HepG2 (cell line): ENCODE results near the gene GGA1. TPM values are rescaled to one million over a fixed set of nuclear protein-coding genes. Genes with fewer than 3 reads are reported as not detected.

Source experiments
- MAFK ChIP-seq, 2 experiments: IDR thresholded peaks in 1 of 2; conservative IDR thresholded peaks in 1 of 2; 2 replicates each; pipeline ENCODE4 v1.6.1; 2011; ENCODE audit warnings: improper control_type of control experiment in 2 of 2, low read length in 2 of 2
- MIER3 ChIP-seq: IDR thresholded peaks from 2 replicates; pipeline ENCODE4 v1.6.1; 2016; ENCODE audit warnings: missing compliant biosample characterization, borderline replicate concordance
- NRL ChIP-seq: sonication (generic); formaldehyde crosslinking; IDR thresholded peaks from 2 replicates; pipeline ENCODE4 v1.5.0; 2020; ENCODE audit warnings: missing genetic modification reagents, mild to moderate bottlenecking, moderate library complexity, borderline replicate concordance
- RFX5 ChIP-seq: IDR thresholded peaks from 2 replicates; pipeline ENCODE4 v1.6.1; 2011; ENCODE audit warnings: low read depth, low read length, improper control_type of control experiment
- RFXAP ChIP-seq: sonication (generic); formaldehyde crosslinking; IDR thresholded peaks from 2 replicates; pipeline ENCODE4 v1.4.0; 2020; ENCODE audit warnings: missing genetic modification reagents, borderline replicate concordance
- RXRB ChIP-seq: IDR thresholded peaks from 2 replicates; pipeline ENCODE4 v1.6.1; 2016; ENCODE audit warnings: borderline replicate concordance, missing genetic modification reagents, missing compliant biosample characterization
- SMAD3 ChIP-seq: sonication (generic); formaldehyde crosslinking; IDR thresholded peaks from 2 replicates; pipeline ENCODE4 v1.4.0; 2020; ENCODE audit warnings: missing genetic modification reagents
- SP4 ChIP-seq: sonication (generic); formaldehyde crosslinking; IDR thresholded peaks from 2 replicates; pipeline ENCODE4 v1.8.1; 2023; ENCODE audit warnings: mild to moderate bottlenecking, missing genetic modification reagents
- SRY ChIP-seq: sonication (generic); formaldehyde crosslinking; IDR thresholded peaks from 2 replicates; pipeline ENCODE4 v1.8.0; 2022; ENCODE audit warnings: mild to moderate bottlenecking, missing genetic modification reagents
- TARDBP ChIP-seq: sonication (generic); formaldehyde crosslinking; IDR thresholded peaks from 2 replicates; pipeline ENCODE4 v1.8.0; 2022; ENCODE audit warnings: mild to moderate bottlenecking, missing genetic modification reagents
- TEAD3 ChIP-seq: optimal IDR thresholded peaks from 2 replicates; pipeline ENCODE3; 2016; ENCODE audit warnings: borderline replicate concordance
- ZNF329 ChIP-seq: sonication (generic); formaldehyde crosslinking; IDR thresholded peaks from 2 replicates; pipeline ENCODE4 v1.9.0; 2021; ENCODE audit warnings: low read depth, mild to moderate bottlenecking, missing genetic modification reagents
- ZNF547 ChIP-seq: sonication (generic); formaldehyde crosslinking; IDR thresholded peaks from 2 replicates; pipeline ENCODE4 v1.5.1; 2020; ENCODE audit warnings: mild to moderate bottlenecking, missing genetic modification reagents
- ZNF567 ChIP-seq: sonication (generic); formaldehyde crosslinking; IDR thresholded peaks from 2 replicates; pipeline ENCODE4 v1.8.1; 2023; ENCODE audit warnings: mild to moderate bottlenecking, missing genetic modification reagents, borderline replicate concordance
- polyA plus RNA-seq, 8 experiments: library from polyadenylated mRNA; depleted of rRNA in 3 of 8; stranded (reverse) in 7 of 8; unstranded in 1 of 8; fragments of >200 nt; fragmentation: Illumina TruSeq in 4 of 8; extraction: Trizol in 4 of 8; gene quantifications; 2 replicates each; pipeline versions ENCODE4 v1.2.1 to v1.2.3, GENCODE V29; 2011 to 2016; ENCODE audit warnings: low read depth in 4 of 8, missing spikeins in 1 of 8, mixed read lengths in 1 of 8; ENCODE audit not compliant: insufficient read depth in 1 of 8
- total RNA-seq, 5 experiments: library from RNA; depleted of rRNA; stranded (reverse); fragments of >200 nt; fragmentation: Illumina TruSeq; extraction: Trizol; gene quantifications; 2 replicates each; pipeline ENCODE4 v1.2.3, GENCODE V29; 2016; ENCODE audit warnings: low read depth in 1 of 5
- TF ChIP-seq, protein P1 (sequence below): sonication (generic); formaldehyde crosslinking; IDR thresholded peaks from 2 replicates; pipeline ENCODE4 v1.5.1; 2020; ENCODE audit warnings: mild to moderate bottlenecking, missing genetic modification reagents, moderate library complexity
- TF ChIP-seq, protein P2 (sequence below): IDR thresholded peaks from 2 replicates; pipeline ENCODE4 v1.6.1; 2012; ENCODE audit warnings: low read length, improper control_type of control experiment
- TF ChIP-seq, protein P3 (sequence below): IDR thresholded peaks from 2 replicates; pipeline ENCODE4 v1.6.1; 2016; ENCODE audit warnings: missing biosample characterization, missing genetic modification reagents, low read depth
- TF ChIP-seq, protein P4 (sequence below): sonication (generic); formaldehyde crosslinking; IDR thresholded peaks from 2 replicates; pipeline ENCODE4 v1.5.0; 2020; ENCODE audit warnings: missing genetic modification reagents, mild to moderate bottlenecking, borderline replicate concordance

GGA1 gene
- total and polyA plus RNA-seq, 2 of the 13 experiments (the other 11 are each of a cell fraction or from before 2014, with no cell fraction given) = 29.1 to 87.2 TPM

DNA sequence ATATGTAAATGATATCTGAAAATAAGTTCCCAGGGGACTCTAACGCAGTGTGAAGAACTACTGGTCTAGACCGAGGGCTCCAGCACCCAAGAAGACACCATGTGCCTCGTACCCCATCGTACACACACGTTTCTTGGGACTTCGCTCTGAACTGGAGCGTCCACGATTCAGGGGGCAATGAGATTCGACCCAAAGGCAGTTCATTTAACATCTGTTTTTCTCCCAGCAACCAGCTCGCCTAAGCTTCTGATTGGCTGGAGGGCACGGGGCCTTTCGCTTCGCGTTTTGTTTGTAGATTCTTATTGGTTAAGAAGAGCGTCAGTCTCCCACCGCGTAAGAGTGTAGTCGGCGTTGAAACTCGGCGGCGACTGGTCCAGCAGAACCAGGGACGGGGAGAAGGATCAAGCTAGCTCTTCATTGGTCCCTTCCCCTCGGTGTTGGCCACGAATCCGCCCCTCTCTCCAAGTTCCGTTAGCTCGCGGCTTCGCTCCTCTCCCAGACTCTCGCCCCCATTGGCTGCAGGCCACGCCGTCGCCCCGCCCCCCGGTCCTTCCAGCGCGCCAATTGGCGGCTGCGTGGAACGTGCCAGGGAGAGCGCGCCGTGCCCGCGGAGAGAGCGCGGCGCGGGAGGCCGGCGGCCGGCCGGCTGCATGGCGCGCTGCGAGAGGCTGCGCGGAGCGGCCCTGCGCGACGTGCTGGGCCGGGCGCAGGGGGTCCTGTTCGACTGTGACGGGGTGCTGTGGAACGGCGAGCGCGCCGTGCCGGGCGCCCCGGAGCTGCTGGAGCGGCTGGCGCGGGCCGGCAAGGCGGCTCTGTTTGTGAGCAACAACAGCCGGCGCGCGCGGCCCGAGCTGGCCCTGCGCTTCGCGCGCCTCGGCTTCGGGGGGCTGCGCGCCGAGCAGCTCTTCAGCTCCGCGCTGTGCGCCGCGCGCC, 49.8 kb downstream of the GGA1 start, which contains the start of gene PDXP (continued):
- TF ChIP-seq, protein P1, sequence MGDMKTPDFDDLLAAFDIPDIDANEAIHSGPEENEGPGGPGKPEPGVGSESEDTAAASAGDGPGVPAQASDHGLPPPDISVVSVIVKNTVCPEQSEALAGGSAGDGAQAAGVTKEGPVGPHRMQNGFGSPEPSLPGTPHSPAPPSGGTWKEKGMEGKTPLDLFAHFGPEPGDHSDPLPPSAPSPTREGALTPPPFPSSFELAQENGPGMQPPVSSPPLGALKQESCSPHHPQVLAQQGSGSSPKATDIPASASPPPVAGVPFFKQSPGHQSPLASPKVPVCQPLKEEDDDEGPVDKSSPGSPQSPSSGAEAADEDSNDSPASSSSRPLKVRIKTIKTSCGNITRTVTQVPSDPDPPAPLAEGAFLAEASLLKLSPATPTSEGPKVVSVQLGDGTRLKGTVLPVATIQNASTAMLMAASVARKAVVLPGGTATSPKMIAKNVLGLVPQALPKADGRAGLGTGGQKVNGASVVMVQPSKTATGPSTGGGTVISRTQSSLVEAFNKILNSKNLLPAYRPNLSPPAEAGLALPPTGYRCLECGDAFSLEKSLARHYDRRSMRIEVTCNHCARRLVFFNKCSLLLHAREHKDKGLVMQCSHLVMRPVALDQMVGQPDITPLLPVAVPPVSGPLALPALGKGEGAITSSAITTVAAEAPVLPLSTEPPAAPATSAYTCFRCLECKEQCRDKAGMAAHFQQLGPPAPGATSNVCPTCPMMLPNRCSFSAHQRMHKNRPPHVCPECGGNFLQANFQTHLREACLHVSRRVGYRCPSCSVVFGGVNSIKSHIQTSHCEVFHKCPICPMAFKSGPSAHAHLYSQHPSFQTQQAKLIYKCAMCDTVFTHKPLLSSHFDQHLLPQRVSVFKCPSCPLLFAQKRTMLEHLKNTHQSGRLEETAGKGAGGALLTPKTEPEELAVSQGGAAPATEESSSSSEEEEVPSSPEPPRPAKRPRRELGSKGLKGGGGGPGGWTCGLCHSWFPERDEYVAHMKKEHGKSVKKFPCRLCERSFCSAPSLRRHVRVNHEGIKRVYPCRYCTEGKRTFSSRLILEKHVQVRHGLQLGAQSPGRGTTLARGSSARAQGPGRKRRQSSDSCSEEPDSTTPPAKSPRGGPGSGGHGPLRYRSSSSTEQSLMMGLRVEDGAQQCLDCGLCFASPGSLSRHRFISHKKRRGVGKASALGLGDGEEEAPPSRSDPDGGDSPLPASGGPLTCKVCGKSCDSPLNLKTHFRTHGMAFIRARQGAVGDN (CRISPR knock-in tag) = peak; percentile 5; the same call in 1 of the 2 replicates
- TF ChIP-seq ZNF567 (0 out of 2 replicates have a peak, but pooled peaks have one; percentile 27), RFX5 (peak; percentile 98), SMAD3 (0 out of 2 replicates have a peak, but pooled peaks have one; percentile 46), TEAD3 (CRISPR knock-in tag) (peak; percentile 2), MAFK (conservative IDR thresholded peaks at IDR 0.05 in 1 of 2, IDR thresholded peaks at IDR 0.05 in 1 of 2; ENCODE audit: low read length in 2 of 2) (no peak), NRL (CRISPR knock-in tag) (no peak), MIER3 (CRISPR knock-in tag) (peak; percentile 6; the same call in 1 of the 2 replicates), SP4 (CRISPR knock-in tag) (peak; percentile 83), RFXAP (CRISPR knock-in tag) (peak; percentile 99), TARDBP (peak; percentile 41; the same call in 1 of the 2 replicates), SRY (CRISPR knock-in tag) (peak; percentile 25; the same call in 1 of the 2 replicates), ZNF329 (CRISPR knock-in tag) (no peak), ZNF547 (CRISPR knock-in tag) (0 out of 2 replicates have a peak, but pooled peaks have one; percentile 14), RXRB (0 out of 2 replicates have a peak, but pooled peaks have one; percentile 36)
- TF ChIP-seq, protein P2, sequence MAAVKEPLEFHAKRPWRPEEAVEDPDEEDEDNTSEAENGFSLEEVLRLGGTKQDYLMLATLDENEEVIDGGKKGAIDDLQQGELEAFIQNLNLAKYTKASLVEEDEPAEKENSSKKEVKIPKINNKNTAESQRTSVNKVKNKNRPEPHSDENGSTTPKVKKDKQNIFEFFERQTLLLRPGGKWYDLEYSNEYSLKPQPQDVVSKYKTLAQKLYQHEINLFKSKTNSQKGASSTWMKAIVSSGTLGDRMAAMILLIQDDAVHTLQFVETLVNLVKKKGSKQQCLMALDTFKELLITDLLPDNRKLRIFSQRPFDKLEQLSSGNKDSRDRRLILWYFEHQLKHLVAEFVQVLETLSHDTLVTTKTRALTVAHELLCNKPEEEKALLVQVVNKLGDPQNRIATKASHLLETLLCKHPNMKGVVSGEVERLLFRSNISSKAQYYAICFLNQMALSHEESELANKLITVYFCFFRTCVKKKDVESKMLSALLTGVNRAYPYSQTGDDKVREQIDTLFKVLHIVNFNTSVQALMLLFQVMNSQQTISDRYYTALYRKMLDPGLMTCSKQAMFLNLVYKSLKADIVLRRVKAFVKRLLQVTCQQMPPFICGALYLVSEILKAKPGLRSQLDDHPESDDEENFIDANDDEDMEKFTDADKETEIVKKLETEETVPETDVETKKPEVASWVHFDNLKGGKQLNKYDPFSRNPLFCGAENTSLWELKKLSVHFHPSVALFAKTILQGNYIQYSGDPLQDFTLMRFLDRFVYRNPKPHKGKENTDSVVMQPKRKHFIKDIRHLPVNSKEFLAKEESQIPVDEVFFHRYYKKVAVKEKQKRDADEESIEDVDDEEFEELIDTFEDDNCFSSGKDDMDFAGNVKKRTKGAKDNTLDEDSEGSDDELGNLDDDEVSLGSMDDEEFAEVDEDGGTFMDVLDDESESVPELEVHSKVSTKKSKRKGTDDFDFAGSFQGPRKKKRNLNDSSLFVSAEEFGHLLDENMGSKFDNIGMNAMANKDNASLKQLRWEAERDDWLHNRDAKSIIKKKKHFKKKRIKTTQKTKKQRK = peak; percentile 62
- TF ChIP-seq, protein P3, sequence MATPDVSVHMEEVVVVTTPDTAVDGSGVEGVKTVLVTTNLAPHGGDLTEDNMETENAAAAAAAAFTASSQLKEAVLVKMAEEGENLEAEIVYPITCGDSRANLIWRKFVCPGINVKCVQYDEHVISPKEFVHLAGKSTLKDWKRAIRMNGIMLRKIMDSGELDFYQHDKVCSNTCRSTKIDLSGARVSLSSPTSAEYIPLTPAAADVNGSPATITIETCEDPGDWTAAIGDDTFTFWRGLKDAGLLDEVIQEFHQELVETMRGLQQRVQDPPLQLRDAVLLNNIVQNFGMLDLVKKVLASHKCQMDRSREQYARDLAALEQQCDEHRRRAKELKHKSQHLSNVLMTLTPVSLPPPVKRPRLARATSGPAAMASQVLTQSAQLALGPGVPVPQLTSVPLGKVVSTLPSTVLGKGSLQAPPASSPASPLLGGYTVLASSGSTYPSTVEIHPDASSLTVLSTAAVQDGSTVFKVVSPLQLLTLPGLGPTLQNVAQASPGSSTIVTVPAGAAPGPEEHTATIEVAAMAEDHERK (CRISPR knock-in tag) = 0 out of 2 replicates have a peak, but pooled peaks have one; percentile 30
- TF ChIP-seq, protein P4, sequence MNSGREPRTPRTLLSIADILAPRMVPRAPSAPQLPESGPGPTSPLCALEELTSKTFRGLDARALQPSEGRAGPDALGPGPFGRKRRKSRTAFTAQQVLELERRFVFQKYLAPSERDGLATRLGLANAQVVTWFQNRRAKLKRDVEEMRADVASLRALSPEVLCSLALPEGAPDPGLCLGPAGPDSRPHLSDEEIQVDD (CRISPR knock-in tag) = peak; percentile 74; the same call in 1 of the 2 replicates
